ENCODE measurements around the gene SLC36A4. TPM values are rescaled to one million over a fixed set of nuclear protein-coding genes. Genes with fewer than 3 reads are reported as not detected.

The SLC36A4 gene
- total and polyA plus RNA-seq, 2 of the 4 experiments (the other 2 are of a cell fraction), result 9.2 to 13.1 TPM

DNA sequence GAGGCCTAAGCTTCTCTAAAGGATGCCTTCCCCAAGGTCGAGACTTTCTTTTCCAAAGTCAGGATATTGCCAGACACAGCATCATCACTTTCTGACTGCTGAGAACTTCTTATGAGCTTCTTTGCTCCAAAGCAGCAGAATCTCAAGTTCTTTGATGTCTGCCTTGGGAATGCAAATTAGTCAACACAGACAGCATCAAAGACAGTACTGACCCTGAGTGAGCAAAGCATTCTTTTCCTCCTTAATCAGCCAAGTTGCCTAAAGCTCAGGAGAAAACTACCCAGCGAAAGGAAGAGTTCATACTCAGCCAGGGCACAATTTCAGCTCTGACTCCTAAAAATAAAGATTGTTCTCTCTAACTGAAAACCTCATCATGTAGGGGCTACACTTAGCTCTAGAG is 98.0 kb downstream of the SLC36A4 start:
- no peak overlapping the region for H2BK120ac ChIP-seq (ENCODE audit: low read depth, low read length)
- H3K27ac ChIP-seq (ENCODE audit: insufficient read depth, low read length), result no peak overlapping the region
- H2AK9ac ChIP-seq (replicated peaks; ENCODE audit: low read depth, low read length, poor library complexity), result no peak overlapping the region
- dilution Hi-C loops (cut with HindIII; ENCODE audit: low sequenced_read_pairs, unreplicated experiment), result no loop called here
- no TSS peak for BruUV-seq (replicated peaks)
- H2AK5ac ChIP-seq (ENCODE audit: low read depth, low read length), result no peak overlapping the region
- no peak overlapping the region for H3K23ac ChIP-seq (ENCODE audit: low read depth, low read length)
- no peak overlapping the region for H4K91ac ChIP-seq (ENCODE audit: insufficient read depth, low read depth, low read length)
- H3K18ac ChIP-seq (ENCODE audit: low read depth, low read length), result no peak overlapping the region
- POLR2A ChIA-PET (ENCODE audit: unreplicated experiment), result no interaction called here
- CTCF ChIA-PET, result interaction anchor here (0.8 to 1.8 kb wide), 2 partner anchors 8 to 10 kb away, joined by 3 to 8 read pairs; no protein-coding TSS in a partner anchor
- DNase-seq (peak; percentile 77), ATAC-seq (ENCODE audit: low read depth) (peak; percentile 91)
- H3K56ac ChIP-seq (ENCODE audit: extremely low read depth, insufficient read depth, low read length), result no peak overlapping the region
- no peaks in the 10 kb centered on the region for H3K36me3 ChIP-seq (ENCODE audit: control insufficient read depth, insufficient read depth, low read length)
- H3K9me3 ChIP-seq (ENCODE audit: control insufficient read depth, insufficient read depth, low read length), result no peaks in the 10 kb centered on the region
- no peak for TF ChIP-seq RAD21 (IDR thresholded peaks at IDR 0.05; ENCODE audit: low read length)
- TF ChIP-seq SMC3 (IDR thresholded peaks at IDR 0.05; ENCODE audit: low read depth, low read length), result no peak
- TF ChIP-seq CEBPB (IDR thresholded peaks at IDR 0.05; ENCODE audit: low read depth, low read length), result peak; percentile 38; the same call in 1 of the 2 replicates
- TF ChIP-seq FOS (IDR thresholded peaks at IDR 0.05; ENCODE audit: low read depth, low read length), result no peak
- no peak for TF ChIP-seq POLR2A (IDR thresholded peaks at IDR 0.05; ENCODE audit: low read depth, low read length)
- TF ChIP-seq NFE2L2 (IDR thresholded peaks at IDR 0.05; ENCODE audit: low read depth, low read length), result no peak
- TF ChIP-seq RCOR1 (IDR thresholded peaks at IDR 0.05; ENCODE audit: insufficient replicate concordance, low read length), result no peak
- no peak overlapping the region for H2BK20ac ChIP-seq (ENCODE audit: low read depth, low read length)
- H4K20me1 ChIP-seq (ENCODE audit: insufficient read depth, low read length), result no peaks in the 10 kb centered on the region
- 60% methylated on average over 1 of the region's 2 CpGs; no CpG with 5 or more reads in 1 of the 2 experiments for WGBS, 2 experiments (ENCODE audit: extremely low coverage in 2 of 2, insufficient read length in 1 of 2)
- no peaks in the 10 kb centered on the region for H3K79me1 ChIP-seq (ENCODE audit: low read depth in 1 of 2, low read length in 2 of 2)
- H3K14ac ChIP-seq (replicated peaks; ENCODE audit: low read depth, low read length), result no peak overlapping the region
- in situ Hi-C loops (cut with MboI; ENCODE audit: low sequenced_read_pairs), result no loop called here
- no peak overlapping the region for H3K4ac ChIP-seq (ENCODE audit: low read depth, low read length)
- H4K8ac ChIP-seq (ENCODE audit: low read depth in 2 of 2, low read length in 2 of 2), result no peak overlapping the region
- no peak overlapping the region for H3K4me3 ChIP-seq (ENCODE audit: insufficient read depth, low read depth, low read length)
- H3K4me2 ChIP-seq (ENCODE audit: low read depth, low read length), result peak overlapping the region; percentile 18; the same call in 1 of the 2 replicates
- peaks cover 8% of the 10 kb centered on the region for H3K9me1 ChIP-seq (ENCODE audit: insufficient read depth, low read length)
- no peaks in the 10 kb centered on the region for H3K27me3 ChIP-seq (ENCODE audit: control insufficient read depth, insufficient read depth, low read length)
- H2BK15ac ChIP-seq (ENCODE audit: low read depth, low read length), result no peak overlapping the region
- H4K5ac ChIP-seq (ENCODE audit: low read depth, low read length), result no peak overlapping the region
- H2BK5ac ChIP-seq (ENCODE audit: low read depth, low read length, poor library complexity, severe bottlenecking), result peak overlapping the region; percentile 14
- peaks cover 6% of the 10 kb centered on the region for H3K4me1 ChIP-seq (ENCODE audit: control insufficient read depth, insufficient read depth, low read length)
- intact Hi-C loops (cut with micrococcal nuclease), result no loop called here
- no peak overlapping the region for H2AFZ ChIP-seq (replicated peaks; ENCODE audit: low read length, poor library complexity)
- no peak overlapping the region for H3K9ac ChIP-seq (ENCODE audit: low read depth, low read length)

Small RNA genes within 50 kb of the gene (microRNA-seq; reads per million reads assigned to microRNA genes)
- gene AP003072.1 (ENCODE audit: insufficient read depth, insufficient read length), result not detected

Small RNA genes within 50 kb of the gene (small RNA-seq; reads per million reads assigned to genes)
- 0 reads per million in 5 experiments for gene AP003072.1

Other genes with a start within 250 kb of the SLC36A4 start
- gene MTNR1B, start 228.3 kb downstream of the SLC36A4 start, total RNA-seq (2012; rRNA removed), result under 0.01 TPM in 1 of 2 replicates, not detected in the other
- 0.07 TPM in 1 of 2 replicates, not detected in the other for gene MTNR1B, start 228.3 kb downstream of the SLC36A4 start, polyA plus RNA-seq (2012; rRNA removed)
- gene DEUP1, start 132.8 kb upstream of the SLC36A4 start, total RNA-seq (2012; rRNA removed), result not detected in 2 replicates
- not detected in 2 replicates for gene DEUP1, start 132.8 kb upstream of the SLC36A4 start, polyA plus RNA-seq (2012; rRNA removed)

All from IMR-90 (cell line).